H9 (cell line): ENCODE measurements around the gene HMCN1. TPM values are rescaled to one million over a fixed set of nuclear protein-coding genes. Genes with fewer than 3 reads are reported as not detected.

Experiments used
- DNase-seq: peaks from one replicate; pipeline ENCODE4 v3.0.0-alpha.2; 2017
- H2AFZ ChIP-seq: one replicate; pipeline ENCODE4 v1.6.1; 2013; ENCODE audit warnings: mild to moderate bottlenecking, low read length, control low read depth, moderate library complexity
- H2AK5ac ChIP-seq: 2 replicates; pipeline ENCODE4 v1.6.1; 2013; ENCODE audit warnings: low read length, control low read depth, mixed read lengths; ENCODE audit not compliant: insufficient read length
- H2BK120ac ChIP-seq: one replicate; pipeline ENCODE4 v1.6.1; 2013; ENCODE audit warnings: low read depth, mild to moderate bottlenecking, low read length, control low read depth, inconsistent platforms; ENCODE audit not compliant: poor library complexity, severe bottlenecking
- H2BK12ac ChIP-seq: 2 replicates; pipeline ENCODE4 v1.6.1; 2013; ENCODE audit warnings: low read length, control low read depth, mixed read lengths, low read depth; ENCODE audit not compliant: insufficient read length
- H2BK15ac ChIP-seq: 2 replicates; pipeline ENCODE4 v1.6.1; 2013; ENCODE audit warnings: low read depth, low read length, control low read depth
- H2BK20ac ChIP-seq: one replicate; pipeline ENCODE4 v1.6.1; 2013; ENCODE audit warnings: low read depth, mild to moderate bottlenecking, low read length, control low read depth, inconsistent platforms; ENCODE audit not compliant: poor library complexity, severe bottlenecking
- H2BK5ac ChIP-seq: 2 replicates; pipeline ENCODE4 v1.6.1; 2013; ENCODE audit warnings: low read length, control low read depth, mixed read lengths; ENCODE audit not compliant: insufficient read length
- H3K14ac ChIP-seq: 2 replicates; pipeline ENCODE4 v1.6.1; 2013; ENCODE audit warnings: low read length, control low read depth; ENCODE audit not compliant: insufficient read depth
- H3K18ac ChIP-seq: 2 replicates; pipeline ENCODE4 v1.6.1; 2013; ENCODE audit warnings: low read depth, mild to moderate bottlenecking, mixed read lengths, low read length, control low read depth; ENCODE audit not compliant: insufficient read length
- H3K23ac ChIP-seq: 2 replicates; pipeline ENCODE4 v1.6.1; 2013; ENCODE audit warnings: low read length, control low read depth, mixed read lengths, low read depth; ENCODE audit not compliant: insufficient read length
- H3K23me2 ChIP-seq: 2 replicates; pipeline ENCODE4 v1.6.1; 2013; ENCODE audit warnings: low read depth, mild to moderate bottlenecking, mixed read lengths, low read length, control low read depth; ENCODE audit not compliant: insufficient read length, poor library complexity, severe bottlenecking
- H3K27ac ChIP-seq: 2 replicates; pipeline ENCODE4 v1.5.1; 2013; ENCODE audit warnings: low read length, control low read depth, mixed read lengths, low read depth; ENCODE audit not compliant: insufficient read length
- H3K27me3 ChIP-seq: 2 replicates; pipeline ENCODE4 v1.6.1; 2013; ENCODE audit warnings: low read length, control low read depth, inconsistent platforms; ENCODE audit not compliant: insufficient read depth
- H3K4ac ChIP-seq: 2 replicates; pipeline ENCODE4 v1.6.1; 2013; ENCODE audit warnings: low read depth, mild to moderate bottlenecking, control low read depth, inconsistent platforms, low read length, moderate library complexity
- H3K4me1 ChIP-seq: 2 replicates; pipeline ENCODE4 v1.6.1; 2013; ENCODE audit warnings: low read length, control low read depth, inconsistent platforms; ENCODE audit not compliant: insufficient read depth
- H3K4me2 ChIP-seq: 2 replicates; pipeline ENCODE4 v1.6.1; 2013; ENCODE audit warnings: low read length, control low read depth, mixed read lengths; ENCODE audit not compliant: insufficient read length, insufficient read depth
- H3K56ac ChIP-seq: 2 replicates; pipeline ENCODE4 v1.6.1; 2013; ENCODE audit warnings: low read depth, mild to moderate bottlenecking, mixed read lengths, low read length, control low read depth; ENCODE audit not compliant: insufficient read length
- H3K79me1 ChIP-seq: 2 replicates; pipeline ENCODE4 v1.6.1; 2013; ENCODE audit warnings: low read depth, mild to moderate bottlenecking, moderate library complexity, low read length, control low read depth, inconsistent platforms; ENCODE audit not compliant: insufficient read depth, poor library complexity, severe bottlenecking
- H3K79me2 ChIP-seq: 2 replicates; pipeline ENCODE4 v1.6.1; 2013; ENCODE audit warnings: low read length, control low read depth, inconsistent platforms; ENCODE audit not compliant: insufficient read depth
- H3K9ac ChIP-seq: 2 replicates; pipeline ENCODE4 v1.6.1; 2013; ENCODE audit warnings: low read length, control low read depth, mixed read lengths; ENCODE audit not compliant: insufficient read length; ENCODE audit errors: extremely low read depth
- H3K9me3 ChIP-seq: one replicate; pipeline ENCODE4 v1.6.1; 2013; ENCODE audit warnings: low read depth, low read length, inconsistent platforms; ENCODE audit not compliant: control insufficient read depth
- H3T11ph ChIP-seq: one replicate; pipeline ENCODE4 v1.6.1; 2013; ENCODE audit warnings: mild to moderate bottlenecking, low read length, control low read depth, inconsistent platforms
- H4K20me1 ChIP-seq: one replicate; pipeline ENCODE4 v1.6.1; 2013; ENCODE audit not compliant: control insufficient read depth, insufficient read length, insufficient read depth
- H4K5ac ChIP-seq: 2 replicates; pipeline ENCODE4 v1.6.1; 2013; ENCODE audit warnings: low read depth, mild to moderate bottlenecking, mixed read lengths, low read length, control low read depth; ENCODE audit not compliant: insufficient read length
- H4K8ac ChIP-seq: replicated peaks from 2 replicates; pipeline ENCODE4 v1.6.1; 2013; ENCODE audit warnings: low read length, control low read depth, mixed read lengths, low read depth; ENCODE audit not compliant: insufficient read length
- H4K91ac ChIP-seq: 2 replicates; pipeline ENCODE4 v1.6.1; 2013; ENCODE audit warnings: low read depth, mild to moderate bottlenecking, moderate library complexity, mixed read lengths, low read length, control low read depth; ENCODE audit not compliant: insufficient read length
- H3K27ac Mint-ChIP-seq, 3 experiments: 2 replicates in 2 of 3; 3 replicates in 1 of 3; pipeline ENCODE4 v1.8.0; 2020 to 2021; ENCODE audit warnings: mixed read lengths in 3 of 3, mild to moderate bottlenecking in 1 of 3, moderate library complexity in 1 of 3
- H3K27me3 Mint-ChIP-seq: 2 replicates; pipeline ENCODE4 v1.8.0; 2021; ENCODE audit warnings: low read depth, mild to moderate bottlenecking, moderate library complexity, mixed read lengths
- H3K36me3 Mint-ChIP-seq, 3 experiments: 2 replicates in 2 of 3; 3 replicates in 1 of 3; pipeline ENCODE4 v1.8.0; 2020 to 2021; ENCODE audit warnings: low read depth in 3 of 3, mixed read lengths in 3 of 3; ENCODE audit not compliant: insufficient read depth in 1 of 3
- H3K4me1 Mint-ChIP-seq, 2 experiments: 2 replicates each; pipeline ENCODE4 v1.8.0; 2020; ENCODE audit warnings: mixed read lengths in 2 of 2
- H3K4me3 Mint-ChIP-seq, 2 experiments: 2 replicates in 1 of 2; 3 replicates in 1 of 2; pipeline ENCODE4 v1.8.0; 2020 to 2021; ENCODE audit warnings: mild to moderate bottlenecking in 2 of 2, mixed read lengths in 2 of 2, moderate library complexity in 1 of 2
- H3K9me3 Mint-ChIP-seq, 2 experiments: 2 replicates in 1 of 2; 3 replicates in 1 of 2; pipeline ENCODE4 v1.8.0; 2020; ENCODE audit warnings: mild to moderate bottlenecking in 2 of 2, mixed read lengths in 2 of 2, moderate library complexity in 1 of 2
- CTCF ChIP-seq: fragments of 200-600 bp; sonication (generic); conservative IDR thresholded peaks from 3 replicates; pipeline ENCODE4 v1.8.0; 2021; ENCODE audit warnings: antibody characterized with exemption, mild to moderate bottlenecking
- WGBS: extraction: QIAGEN DNeasy Blood & Tissue Kit; methylation state at CpG from one replicate; pipeline ENCODE4 v1.1.7; 2013; ENCODE audit warnings: missing lambda C conversion rate, low lambda C conversion rate, mixed read lengths; ENCODE audit not compliant: insufficient read length; ENCODE audit errors: extremely low coverage; 5-methylcytosine and 5-hydroxymethylcytosine counted together
- total RNA-seq: library from RNA; stranded (reverse); gene quantifications from 2 replicates; pipeline ENCODE4 v1.2.1, GENCODE V29; 2021

Gene HMCN1
- total RNA-seq, 1 experiment from 2014 or later, result 3.3 TPM

- no peak for DNase-seq
- H4K5ac ChIP-seq, result no peak overlapping the region
- H2AFZ ChIP-seq, result no peak overlapping the region
- H3K4ac ChIP-seq, result no peak overlapping the region
- H3K9me3 ChIP-seq, result no peaks in the 10 kb centered on the region
- H3K18ac ChIP-seq, result no peak overlapping the region
- H3K4me2 ChIP-seq, result no peak overlapping the region
- no peak overlapping the region for H3T11ph ChIP-seq
- no peak overlapping the region for H3K27ac ChIP-seq
- H2BK120ac ChIP-seq, result no peak overlapping the region
- H4K91ac ChIP-seq, result no peak overlapping the region
- H2BK5ac ChIP-seq, result no peak overlapping the region
- no peak overlapping the region for H2BK15ac ChIP-seq
- no peak overlapping the region for H2BK20ac ChIP-seq
- Mint-ChIP-seq H3K36me3 (peaks cover 0 to 2% (median 0%) of the 10 kb centered on the region in 3 experiments; a peak in 1 of 7 replicates), H3K4me3 (no peak overlapping the region), H3K27ac (no peak overlapping the region), H3K27me3 (no peaks in the 10 kb centered on the region), H3K9me3 (no peaks in the 10 kb centered on the region), H3K4me1 (no peaks in the 10 kb centered on the region)
- no peak overlapping the region for H3K14ac ChIP-seq
- H3K27me3 ChIP-seq, result no peaks in the 10 kb centered on the region
- no peak overlapping the region for H2BK12ac ChIP-seq
- no peaks in the 10 kb centered on the region for H3K79me2 ChIP-seq
- H4K8ac ChIP-seq, result no peak overlapping the region
- no peak overlapping the region for H3K9ac ChIP-seq
- H2AK5ac ChIP-seq, result no peak overlapping the region
- TF ChIP-seq CTCF, result no peak
- no peaks in the 10 kb centered on the region for H3K4me1 ChIP-seq
- no peaks in the 10 kb centered on the region for H3K79me1 ChIP-seq
- no peak overlapping the region for H3K56ac ChIP-seq
- H4K20me1 ChIP-seq, result no peaks in the 10 kb centered on the region
- H3K23me2 ChIP-seq, result no peaks in the 10 kb centered on the region
- WGBS, result no CpG with 5 or more reads among the region's 1 CpG
- H3K23ac ChIP-seq, result no peak overlapping the region
Observed at GRCh38 chr1:186026946-186027345, 292.8 kb downstream of the HMCN1 start.
